K562 treated with DMSO at 1 percent for 12 hours (cell line): ENCODE data around the gene POLE. TPM values are rescaled to one million over a fixed set of nuclear protein-coding genes. Genes with fewer than 3 reads are reported as not detected.

Experiments used
- total RNA-seq: library from RNA; unstranded; fragments of 300-600 nt; gene quantifications from 2 replicates; pipeline ENCODE4 v1.2.3, GENCODE V29; 2022; ENCODE audit not compliant: insufficient read depth

Gene POLE
- 35.7 and 91.2 TPM in 2 replicates for total RNA-seq

GRCh38 chr12:132687211-132688164, at the start of gene POLE, which contains the start of gene PXMP2:
Gene POLE (minus strand): TSS chr12:132687342. CDS start chr12:132687315, 27 bp downstream.
Gene PXMP2 (plus strand): TSS chr12:132687587. CDS start chr12:132687671, 84 bp downstream.

DNA sequence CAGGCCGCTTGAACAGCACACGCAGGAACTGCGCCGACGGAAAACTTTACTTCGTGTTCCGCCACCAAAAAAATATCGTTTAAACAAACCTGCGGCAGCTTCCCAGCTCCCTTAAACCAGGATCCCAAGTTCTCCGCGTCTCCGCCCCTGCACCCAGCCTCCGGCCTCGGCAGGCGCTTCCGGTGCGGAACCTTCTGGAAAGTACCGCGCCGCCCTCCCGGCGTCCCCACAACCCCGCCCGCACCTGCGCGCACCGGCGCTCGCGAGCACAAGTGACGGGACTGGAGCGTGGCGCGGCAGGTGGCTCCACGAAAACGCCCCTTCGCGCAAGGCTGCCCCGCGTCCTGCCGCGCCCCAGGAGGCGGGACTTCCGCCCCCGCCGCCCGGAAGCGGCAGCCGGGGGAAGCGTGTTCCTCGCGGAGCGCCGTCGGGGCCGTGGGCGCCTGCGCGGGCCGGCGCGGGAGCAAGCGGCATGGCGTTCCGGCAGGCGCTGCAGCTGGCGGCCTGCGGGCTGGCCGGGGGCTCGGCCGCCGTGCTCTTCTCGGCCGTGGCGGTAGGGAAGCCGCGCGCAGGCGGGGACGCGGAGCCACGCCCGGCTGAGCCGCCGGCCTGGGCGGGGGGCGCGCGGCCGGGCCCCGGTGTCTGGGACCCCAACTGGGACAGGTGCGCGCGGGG, 23.4 kb upstream of the POLE start, which contains the start of gene PGAM5:
PGAM5 (plus strand) TSS at position 438 of the 675 bp plus-strand sequence; CDS start at position 473, 35 bp downstream.

DNA sequence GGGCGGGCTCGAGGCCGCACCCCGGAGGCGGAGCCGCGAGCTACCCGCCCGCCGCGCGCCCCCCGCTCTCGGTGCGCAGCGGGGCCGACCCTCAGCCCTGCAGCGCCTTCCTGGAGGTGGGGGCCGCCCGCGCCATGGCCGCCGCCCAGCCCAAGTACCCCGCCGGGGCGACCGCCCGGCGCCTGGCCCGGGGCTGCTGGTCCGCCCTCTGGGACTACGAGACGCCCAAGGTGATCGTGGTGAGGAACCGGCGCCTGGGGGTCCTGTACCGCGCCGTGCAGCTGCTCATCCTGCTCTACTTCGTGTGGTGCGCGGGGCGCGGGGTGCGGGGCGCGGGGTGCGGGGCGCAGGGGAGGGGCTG, 68.5 kb downstream of the POLE start, which contains the start of gene P2RX2:
P2RX2 (plus strand) TSS at position 94 of the 361 bp plus-strand sequence; CDS start at position 135, 41 bp downstream.

DNA sequence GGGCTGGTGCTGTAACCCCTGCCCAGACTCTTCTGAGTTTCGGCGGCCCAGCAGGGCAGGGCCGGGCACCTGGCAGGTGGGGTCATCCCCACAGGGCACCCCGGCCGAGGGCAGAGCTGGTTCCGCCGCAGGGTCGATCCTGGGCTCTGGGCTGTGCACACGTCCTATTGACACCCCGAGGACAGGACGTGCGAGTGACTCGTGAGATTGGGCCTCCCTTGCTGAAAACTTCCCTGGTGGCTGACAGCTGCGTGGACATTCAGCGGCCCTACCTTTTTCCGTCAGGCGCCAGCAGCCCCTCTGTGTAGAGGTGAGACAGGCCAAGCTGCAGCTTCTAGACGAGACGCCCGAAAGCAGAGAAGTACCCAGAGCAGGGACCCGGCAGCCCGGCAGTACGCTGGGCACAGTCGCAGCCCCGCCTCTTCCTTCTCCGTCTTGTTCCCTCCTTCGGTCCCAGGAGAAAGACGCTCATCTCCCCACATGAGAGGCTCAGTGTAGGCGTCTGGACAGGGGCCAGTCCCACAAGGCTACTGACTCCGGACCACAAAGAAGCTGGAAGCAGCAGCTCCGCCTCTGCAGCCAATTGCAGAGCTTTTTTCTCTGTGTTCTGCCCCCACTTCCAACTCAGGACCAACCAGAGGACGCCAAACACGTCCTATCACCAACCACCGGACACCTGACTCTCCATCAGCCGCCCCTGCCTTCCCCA, 76.9 kb downstream of the POLE start, which contains the start of gene LRCOL1:
LRCOL1 (minus strand) TSS at position 532 of the 709 bp plus-strand sequence. CDS start 4,331 bp downstream, outside the sequence.

Other genes with a start within 250 kb of the POLE start
- 16.0 and 33.5 TPM in 2 replicates for gene FBRSL1, start 197.2 kb downstream of the POLE start, total RNA-seq
- gene LRCOL1, start 76.8 kb downstream of the POLE start, total RNA-seq: not detected in 2 replicates
- not detected in 2 replicates for gene P2RX2, start 68.6 kb downstream of the POLE start, total RNA-seq
- 59.7 and 65.7 TPM in 2 replicates for gene PXMP2, start 245 bp upstream of the POLE start, total RNA-seq
- 24.5 and 32.1 TPM in 2 replicates for gene PGAM5, start 23.5 kb upstream of the POLE start, total RNA-seq
- 23.1 and 50.8 TPM in 2 replicates for gene ANKLE2, start 74.5 kb upstream of the POLE start, total RNA-seq
- gene GOLGA3, start 141.5 kb upstream of the POLE start, total RNA-seq: 8.9 and 24.8 TPM in 2 replicates
- gene CHFR, start 200.3 kb upstream of the POLE start, total RNA-seq: 21.5 and 34.6 TPM in 2 replicates